ENCODE results near the gene B9D1. TPM values are rescaled to one million over a fixed set of nuclear protein-coding genes. Genes with fewer than 3 reads are reported as not detected.

The B9D1 gene
- total RNA-seq, 1 experiment from 2014 or later, result 20.0 TPM

GRCh38 chr17:19294443-19294842 lies 68.1 kb downstream of the B9D1 start:
- Histone ChIP-seq H4K20me1 (ENCODE audit: insufficient read depth) (no peaks in the 10 kb centered on the region; the same call in 1 of the 2 replicates), H3K9me2 (ENCODE audit: insufficient read depth) (no peaks in the 10 kb centered on the region), H3K4me1 (ENCODE audit: control insufficient read depth in 1 of 2, insufficient read depth in 2 of 2, low read length in 2 of 2) (no peaks in the 10 kb centered on the region), H2AFZ (ENCODE audit: low read depth, low read length, poor library complexity, severe bottlenecking) (no peak overlapping the region), H3K36me3 (ENCODE audit: control insufficient read depth in 1 of 2, insufficient read depth in 2 of 2, low read length in 2 of 2) (no peaks in the 10 kb centered on the region; a peak in 1 of 4 replicates), H3K27me3 (ENCODE audit: insufficient read depth, low read length) (no peaks in the 10 kb centered on the region), H3K9ac (ENCODE audit: low read length) (no peak overlapping the region), H3K9me3 (ENCODE audit: control insufficient read depth in 1 of 2, insufficient read depth in 1 of 2, low read depth in 1 of 2, low read length in 2 of 2) (no peaks in the 10 kb centered on the region), H3K4me3 (replicated peaks in 1 of 2; ENCODE audit: low read depth in 1 of 2, low read length in 2 of 2) (no peak overlapping the region), H3K4me2 (ENCODE audit: low read length) (no peak overlapping the region), H3K27ac (ENCODE audit: low read depth, low read length) (no peak overlapping the region), H3K79me2 (ENCODE audit: insufficient read depth, low read length) (peaks cover 45% of the 10 kb centered on the region; the same call in 1 of the 2 replicates)
- no peak for TF ChIP-seq CTCF (IDR thresholded peaks at IDR 0.05 in 2 of 3, conservative IDR thresholded peaks at IDR 0.05 in 1 of 3; ENCODE audit: borderline replicate concordance in 1 of 3, insufficient read depth in 1 of 3, low read depth in 2 of 3, low read length in 2 of 3)
- TF ChIP-seq FOSL1 (IDR thresholded peaks at IDR 0.05; ENCODE audit: low read depth), result no peak
- no peak for TF ChIP-seq JUND (IDR thresholded peaks at IDR 0.05)
- TF ChIP-seq ELF1 (IDR thresholded peaks at IDR 0.05; ENCODE audit: borderline replicate concordance, low read depth), result no peak
- TF ChIP-seq ZBTB33 (IDR thresholded peaks at IDR 0.05; ENCODE audit: extremely low read depth, insufficient replicate concordance, low read length), result no peak
- no peak for TF ChIP-seq CEBPB (IDR thresholded peaks at IDR 0.05; ENCODE audit: low read depth)
- no peak for TF ChIP-seq REST (IDR thresholded peaks at IDR 0.05; ENCODE audit: low read depth)
- no peak for TF ChIP-seq SRF (IDR thresholded peaks at IDR 0.05; ENCODE audit: low read depth)
- TF ChIP-seq MAX (IDR thresholded peaks at IDR 0.05), result no peak
- TF ChIP-seq POLR2A (IDR thresholded peaks at IDR 0.05; ENCODE audit: borderline replicate concordance, extremely low read depth, insufficient read depth, insufficient read length), result no peak
- TF ChIP-seq SIN3A (IDR thresholded peaks at IDR 0.05; ENCODE audit: low read depth), result no peak
- TF ChIP-seq POLR2AphosphoS5 (IDR thresholded peaks at IDR 0.05; ENCODE audit: low read depth, low read length), result no peak
- TF ChIP-seq SP1 (IDR thresholded peaks at IDR 0.05; ENCODE audit: low read depth), result no peak
- TF ChIP-seq RAD21 (IDR thresholded peaks at IDR 0.05; ENCODE audit: low read depth), result no peak
- TF ChIP-seq TCF7L2 (IDR thresholded peaks at IDR 0.05; ENCODE audit: borderline replicate concordance, extremely low read depth, insufficient read depth, insufficient read length), result no peak
- no peak for TF ChIP-seq ZNF274 (IDR thresholded peaks at IDR 0.05; ENCODE audit: low read depth, low read length)
- no peak for TF ChIP-seq CBX3 (IDR thresholded peaks at IDR 0.05; ENCODE audit: low read depth)
- no peak for TF ChIP-seq EZH2phosphoT487 (IDR thresholded peaks at IDR 0.05; ENCODE audit: borderline replicate concordance)
- no peak for TF ChIP-seq EGR1 (IDR thresholded peaks at IDR 0.05; ENCODE audit: low read depth)
- no peak for TF ChIP-seq ATF3 (IDR thresholded peaks at IDR 0.05)
- ATAC-seq (no peak), DNase-seq (ENCODE audit: low read depth, low spot score) (no peak)
- RAD21 ChIA-PET (ENCODE audit: low non-redundant PET in 1 of 2, low total read pairs in 2 of 2, uncharacterized antibody in 2 of 2, unreplicated experiment in 2 of 2), result no interaction called here
- no TSS peak for BruUV-seq (replicated peaks)
- intact Hi-C loops (cut with micrococcal nuclease), result no loop called here
- POLR2A ChIA-PET, result no interaction called here
- CTCF ChIA-PET, result no interaction called here

Measured in HCT116 (cell line).